ENCODE data around the gene ATG16L1. TPM values are rescaled to one million over a fixed set of nuclear protein-coding genes. Genes with fewer than 3 reads are reported as not detected.

The ATG16L1 gene
- polyA plus RNA-seq, 3 donors = 3.3 to 22.9 (median 4.3) TPM

DNA sequence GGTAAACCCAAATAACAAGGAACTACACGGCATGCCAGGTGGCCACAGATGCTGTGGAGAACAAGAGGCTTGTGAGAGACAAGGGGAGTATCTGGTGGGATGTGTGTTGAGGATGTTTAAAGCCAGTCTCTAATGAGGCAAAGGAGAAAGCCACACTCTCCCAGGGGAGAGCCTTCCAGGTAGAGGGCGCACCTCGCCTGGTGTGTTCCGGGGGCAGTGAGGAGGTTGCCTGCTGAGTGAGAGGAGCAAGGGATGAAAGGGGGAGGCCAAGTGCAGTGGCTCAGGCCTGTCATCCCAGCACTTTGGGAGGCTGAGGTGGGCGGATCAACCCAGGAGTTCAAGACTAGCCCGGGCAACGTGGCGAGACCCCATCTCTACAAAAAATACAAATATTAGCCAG is 72.4 kb downstream of the ATG16L1 start:
- no peaks in the 10 kb centered on the region for H3K36me3 ChIP-seq (replicated peaks in 1 of 2; ENCODE audit: control insufficient read depth in 1 of 2, insufficient read depth in 2 of 2, low read length in 2 of 2)
- H3K27me3 ChIP-seq (ENCODE audit: control insufficient read depth in 2 of 2, insufficient read depth in 2 of 2, low read length in 2 of 2) = no peaks in the 10 kb centered on the region
- TF ChIP-seq, protein P1, sequence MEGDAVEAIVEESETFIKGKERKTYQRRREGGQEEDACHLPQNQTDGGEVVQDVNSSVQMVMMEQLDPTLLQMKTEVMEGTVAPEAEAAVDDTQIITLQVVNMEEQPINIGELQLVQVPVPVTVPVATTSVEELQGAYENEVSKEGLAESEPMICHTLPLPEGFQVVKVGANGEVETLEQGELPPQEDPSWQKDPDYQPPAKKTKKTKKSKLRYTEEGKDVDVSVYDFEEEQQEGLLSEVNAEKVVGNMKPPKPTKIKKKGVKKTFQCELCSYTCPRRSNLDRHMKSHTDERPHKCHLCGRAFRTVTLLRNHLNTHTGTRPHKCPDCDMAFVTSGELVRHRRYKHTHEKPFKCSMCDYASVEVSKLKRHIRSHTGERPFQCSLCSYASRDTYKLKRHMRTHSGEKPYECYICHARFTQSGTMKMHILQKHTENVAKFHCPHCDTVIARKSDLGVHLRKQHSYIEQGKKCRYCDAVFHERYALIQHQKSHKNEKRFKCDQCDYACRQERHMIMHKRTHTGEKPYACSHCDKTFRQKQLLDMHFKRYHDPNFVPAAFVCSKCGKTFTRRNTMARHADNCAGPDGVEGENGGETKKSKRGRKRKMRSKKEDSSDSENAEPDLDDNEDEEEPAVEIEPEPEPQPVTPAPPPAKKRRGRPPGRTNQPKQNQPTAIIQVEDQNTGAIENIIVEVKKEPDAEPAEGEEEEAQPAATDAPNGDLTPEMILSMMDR (IDR thresholded peaks at IDR 0.05) = no peak
- no peak overlapping the region for H3K9ac ChIP-seq (ENCODE audit: insufficient read depth, low read length, poor library complexity, severe bottlenecking)
- no peak for DNase-seq
- peaks cover 0 to 1% of the 10 kb centered on the region in 2 donors for H3K36me3 Mint-ChIP-seq
- peaks cover 0 to 6% (median 1%) of the 10 kb centered on the region in 3 donors for H3K27me3 Mint-ChIP-seq (ENCODE audit: low read depth in 3 of 3)
- H3K27ac Mint-ChIP-seq = peak overlapping the region in 1 of 7 donors; percentile 63
- no peaks in the 10 kb centered on the region for H3K79me2 ChIP-seq (ENCODE audit: insufficient read depth, low read length)
- H3K27ac ChIP-seq (ENCODE audit: low read depth in 1 of 2, low read length in 2 of 2) = no peak overlapping the region
- 88% methylated on average over 3 of the region's 8 CpGs for WGBS (ENCODE audit: insufficient coverage)
- no peak overlapping the region for H3K4me2 ChIP-seq (replicated peaks; ENCODE audit: extremely low read depth, low read length, poor library complexity, severe bottlenecking)
- peaks cover 0 to under 1% of the 10 kb centered on the region in 2 donors for H3K4me1 ChIP-seq (ENCODE audit: control insufficient read depth in 1 of 2, insufficient read depth in 2 of 2, low read length in 2 of 2)
- peaks cover 0 to 2% (median 0%) of the 10 kb centered on the region in 7 donors for H3K9me3 Mint-ChIP-seq
- H3K4me3 Mint-ChIP-seq = no peak overlapping the region
- intact Hi-C loops (cut with micrococcal nuclease) = no loop called here
- peaks cover 10% of the 10 kb centered on the region for H3K4me1 Mint-ChIP-seq
- no peaks in the 10 kb centered on the region for H3K9me3 ChIP-seq (replicated peaks in 1 of 2; ENCODE audit: control insufficient read depth in 1 of 2, insufficient read depth in 1 of 2, low read length in 2 of 2)
- H3K4me3 ChIP-seq (replicated peaks in 1 of 3; ENCODE audit: low read depth in 2 of 3, low read length in 3 of 3) = no peak overlapping the region
- no peaks in the 10 kb centered on the region for H4K20me1 ChIP-seq (ENCODE audit: insufficient read depth, low read length)
- H2AFZ ChIP-seq (ENCODE audit: insufficient read depth, low read depth, low read length, poor library complexity, severe bottlenecking) = no peak overlapping the region

DNA sequence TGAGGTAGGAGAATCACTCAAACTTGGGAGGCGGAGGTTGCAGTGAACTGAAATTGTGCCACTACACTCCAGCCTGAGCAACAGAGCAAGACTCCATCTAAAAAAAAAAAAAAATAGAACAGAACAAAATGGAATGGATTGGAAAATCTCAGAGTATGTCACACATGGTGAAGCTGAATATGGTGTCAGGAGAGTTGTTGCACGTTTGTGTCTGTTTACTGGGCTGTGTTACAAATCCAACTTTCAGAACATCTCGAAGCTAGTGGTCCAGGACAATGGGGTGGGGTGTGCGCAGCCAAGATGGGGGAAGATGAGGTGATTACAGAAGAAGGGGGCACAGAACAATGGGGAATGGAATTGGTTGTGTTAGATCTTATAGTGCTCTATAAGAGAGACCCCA is 73.8 kb downstream of the ATG16L1 start:
- H3K27ac ChIP-seq (ENCODE audit: low read depth in 1 of 2, low read length in 2 of 2) = no peak overlapping the region
- no peaks in the 10 kb centered on the region for H3K79me2 ChIP-seq (ENCODE audit: insufficient read depth, low read length)
- peak overlapping the region in 1 of 7 donors; percentile 44 for H3K27ac Mint-ChIP-seq
- H4K20me1 ChIP-seq (ENCODE audit: insufficient read depth, low read length) = no peaks in the 10 kb centered on the region
- peaks cover 0 to 4% (median 1%) of the 10 kb centered on the region in 3 donors for H3K27me3 Mint-ChIP-seq (ENCODE audit: low read depth in 3 of 3)
- no peak overlapping the region for H3K4me2 ChIP-seq (replicated peaks; ENCODE audit: extremely low read depth, low read length, poor library complexity, severe bottlenecking)
- no peaks in the 10 kb centered on the region for H3K27me3 ChIP-seq (ENCODE audit: control insufficient read depth in 2 of 2, insufficient read depth in 2 of 2, low read length in 2 of 2)
- peaks cover 0 to 2% (median 0%) of the 10 kb centered on the region in 7 donors for H3K9me3 Mint-ChIP-seq
- 96% methylated on average over 3 of the region's 4 CpGs for WGBS (ENCODE audit: insufficient coverage)
- no peak overlapping the region for H3K4me3 ChIP-seq (replicated peaks in 1 of 3; ENCODE audit: low read depth in 2 of 3, low read length in 3 of 3)
- no peak for DNase-seq
- no peaks in the 10 kb centered on the region for H3K9me3 ChIP-seq (replicated peaks in 1 of 2; ENCODE audit: control insufficient read depth in 1 of 2, insufficient read depth in 1 of 2, low read length in 2 of 2)
- intact Hi-C loops (cut with micrococcal nuclease) = no loop called here
- H3K4me1 ChIP-seq (ENCODE audit: control insufficient read depth in 1 of 2, insufficient read depth in 2 of 2, low read length in 2 of 2) = peaks cover 13 to 15% of the 10 kb centered on the region in 2 donors
- no peak overlapping the region for H3K9ac ChIP-seq (ENCODE audit: insufficient read depth, low read length, poor library complexity, severe bottlenecking)
- H3K36me3 Mint-ChIP-seq = peaks cover 0 to 5% of the 10 kb centered on the region in 2 donors
- TF ChIP-seq, protein P1 (IDR thresholded peaks at IDR 0.05) = no peak
- H2AFZ ChIP-seq (ENCODE audit: insufficient read depth, low read depth, low read length, poor library complexity, severe bottlenecking) = no peak overlapping the region
- peaks cover 24% of the 10 kb centered on the region for H3K4me1 Mint-ChIP-seq
- H3K4me3 Mint-ChIP-seq = no peak overlapping the region
- H3K36me3 ChIP-seq (replicated peaks in 1 of 2; ENCODE audit: control insufficient read depth in 1 of 2, insufficient read depth in 2 of 2, low read length in 2 of 2) = no peaks in the 10 kb centered on the region

Data from CD14-positive monocyte (primary cell).